ENCODE measurements around the gene MYH7.
"Not testable (repeated sequence)": the region's sequence is repeated elsewhere in the genome, so short reads cannot be mapped to it uniquely, and the experiment has no call there.

The MYH7 gene

GRCh38 chr14:23406725-23407355, 28.6 kb downstream of the MYH7 start:
- DNase-seq = no peak

GRCh38 chr14:23406244-23406643, 29.2 kb downstream of the MYH7 start:
- no peak for DNase-seq

- no peak for DNase-seq
Observed at GRCh38 chr14:23405516-23406025, 29.9 kb downstream of the MYH7 start.

- no peak for DNase-seq
Observed at GRCh38 chr14:23405096-23405495, 30.4 kb downstream of the MYH7 start.

GRCh38 chr14:23404331-23404900, 31.0 kb downstream of the MYH7 start:
- DNase-seq = no peak

- no peak for DNase-seq
Observed at GRCh38 chr14:23403908-23404307, 31.6 kb downstream of the MYH7 start.

- no peak for DNase-seq
Observed at GRCh38 chr14:23403139-23403438, 32.4 kb downstream of the MYH7 start.

GRCh38 chr14:23402296-23403138, 32.9 kb downstream of the MYH7 start:
- no peak for DNase-seq

GRCh38 chr14:23401291-23401690, 34.2 kb downstream of the MYH7 start:
- no peak for DNase-seq

GRCh38 chr14:23400496-23401149, 34.8 kb downstream of the MYH7 start:
- DNase-seq = not testable (repeated sequence)

GRCh38 chr14:23399591-23399990, 35.9 kb downstream of the MYH7 start:
- DNase-seq = no peak

GRCh38 chr14:23399136-23399535, 36.3 kb downstream of the MYH7 start:
- no peak for DNase-seq

- DNase-seq = no peak
Observed at GRCh38 chr14:23398348-23398747, 37.1 kb downstream of the MYH7 start.

GRCh38 chr14:23396781-23397407, 38.6 kb downstream of the MYH7 start:
- no peak for DNase-seq

GRCh38 chr14:23396126-23396525, 39.3 kb downstream of the MYH7 start:
- no peak for DNase-seq

GRCh38 chr14:23392613-23393012, 42.8 kb downstream of the MYH7 start:
- DNase-seq = no peak

- DNase-seq = not testable (repeated sequence)
Observed at GRCh38 chr14:23389871-23390270, 45.6 kb downstream of the MYH7 start.

GRCh38 chr14:23389396-23389795, 46.1 kb downstream of the MYH7 start:
- DNase-seq = no peak

- DNase-seq = no peak
Observed at GRCh38 chr14:23388996-23389395, 46.5 kb downstream of the MYH7 start.

GRCh38 chr14:23387916-23388882, 47.3 kb downstream of the MYH7 start:
- DNase-seq = no peak

- no peak for DNase-seq
Observed at GRCh38 chr14:23386999-23387398, 48.5 kb downstream of the MYH7 start.

- DNase-seq = not testable (repeated sequence)
Observed at GRCh38 chr14:23386266-23386657, 49.2 kb downstream of the MYH7 start.

Measured in activated CD8-positive, alpha-beta memory T cell treated with anti-CD3 and anti-CD28 coated beads, Interleukin-2, amount 50 U/mL, for 48 hours (primary cell).